ENCODE measurements around the gene HOXA4. TPM values are rescaled to one million over a fixed set of nuclear protein-coding genes. Genes with fewer than 3 reads are reported as not detected.

HOXA4 gene
- total RNA-seq, result not detected

DNA sequence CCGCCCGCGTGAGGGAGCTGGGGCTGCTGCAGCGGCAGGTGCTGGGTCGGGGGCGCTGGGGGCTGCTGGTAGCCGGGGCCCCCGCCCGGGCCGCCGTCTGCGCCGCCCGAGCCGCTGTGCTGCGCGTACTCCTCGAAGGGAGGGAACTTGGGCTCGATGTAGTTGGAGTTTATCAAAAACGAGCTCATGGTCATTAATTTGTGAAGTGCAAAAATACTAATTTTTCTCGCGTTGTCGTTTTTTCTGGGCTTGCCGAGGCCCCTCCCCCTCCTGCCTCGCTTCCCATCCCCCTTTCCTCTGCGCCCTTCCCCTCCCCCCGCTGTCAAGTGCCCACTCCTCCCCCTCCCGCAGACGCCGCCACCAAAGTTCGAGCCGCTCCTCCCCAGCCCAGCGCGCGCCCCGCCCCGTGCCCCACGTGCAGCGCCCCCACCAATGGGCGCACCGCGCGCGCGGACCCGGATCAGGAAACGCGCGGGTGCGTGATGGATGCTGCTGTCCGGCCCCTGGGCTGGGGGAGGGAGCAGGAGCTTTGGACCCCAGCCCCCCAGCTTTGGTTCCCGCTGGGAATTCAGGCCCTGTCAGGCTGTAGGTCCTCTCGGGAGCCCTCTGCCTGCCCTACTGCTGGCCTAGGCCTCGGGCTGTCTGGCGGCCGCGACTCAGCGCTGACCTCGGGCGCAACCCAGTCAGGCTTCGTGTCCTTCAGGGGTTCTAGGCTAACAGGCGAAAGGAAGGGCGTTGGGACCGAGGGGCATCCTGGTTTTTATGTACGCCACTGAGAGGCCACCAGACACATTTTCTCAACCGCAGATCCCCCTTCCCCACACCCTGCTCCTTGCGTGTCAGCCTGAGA, at the start of gene HOXA4:
Gene HOXA4, minus strand, starts transcription at position 218 of the 850 bp plus-strand sequence. Its CDS starts 24 bp downstream, at position 194.
- CTCF ChIA-PET, result interaction anchor here (1.2 to 2.1 kb wide), 3 partner anchors 13 to 34 kb away, joined by 3 to 6 read pairs (median 3); partner anchors contain the start of gene HOXA5
- Mint-ChIP-seq H3K4me1 (ENCODE audit: low read depth) (peaks cover 18% of the 10 kb centered on the region), H3K27ac (no peak within 1 kb of the TSS), H3K27me3 (ENCODE audit: low read depth) (peaks cover 51% of the 10 kb centered on the region), H3K36me3 (ENCODE audit: low read depth) (no peaks in the 10 kb centered on the region), H3K4me3 (peak within 1 kb of the TSS; percentile 57), H3K9me3 (ENCODE audit: insufficient read depth) (no peaks in the 10 kb centered on the region)
- DNase-seq, result peak; percentile 72
- POLR2A ChIA-PET, result interaction anchor here (1.0 kb wide), 1 partner anchor 9 kb away, joined by 3 read pairs; no protein-coding TSS in a partner anchor
- ATAC-seq, result peak; percentile 93

DNA sequence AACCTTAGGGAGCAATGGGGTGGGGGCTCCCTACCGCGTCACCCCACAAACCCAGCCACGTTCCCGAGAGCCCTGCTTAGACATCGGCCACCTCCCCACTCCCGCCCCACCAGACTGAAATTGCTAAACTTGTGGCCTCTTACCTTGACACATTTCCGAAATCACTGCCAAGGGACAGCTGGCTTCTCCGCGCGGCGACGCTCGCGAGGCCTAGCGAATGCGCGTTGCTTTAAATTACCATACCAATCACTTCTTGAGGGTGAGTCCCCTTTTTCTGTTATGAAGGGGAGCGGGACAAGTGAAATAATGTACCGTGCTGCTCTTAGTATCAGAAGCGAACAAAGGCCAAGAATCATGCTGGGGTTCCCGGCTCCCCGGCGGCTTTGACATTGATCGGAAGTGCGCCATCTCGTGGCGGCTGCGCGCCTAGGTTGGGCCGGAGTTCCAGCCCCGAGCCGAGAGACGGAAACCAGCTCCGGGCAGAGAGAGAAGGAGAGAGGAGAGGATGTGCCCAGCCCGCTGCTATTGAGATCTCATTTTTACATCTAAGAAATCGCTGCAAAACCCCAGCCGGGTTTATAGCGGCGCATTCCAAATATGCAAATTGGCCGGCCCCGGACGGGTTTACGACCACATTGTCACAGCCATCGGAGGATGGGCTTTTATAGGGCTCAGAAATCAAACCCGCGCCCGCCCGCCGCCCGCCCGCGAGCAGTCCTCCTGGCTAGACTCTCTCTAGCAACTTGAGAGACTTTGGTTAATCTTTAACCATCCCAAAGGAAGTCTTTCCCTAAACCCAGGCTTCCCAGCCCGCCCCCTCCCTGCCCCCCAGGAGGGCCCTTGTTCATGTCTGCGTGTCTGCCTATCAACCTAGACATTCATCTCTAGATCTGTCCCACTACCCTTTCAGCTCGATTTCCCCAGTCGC, 49.2 kb upstream of the HOXA4 start:
- DNase-seq, result peak; percentile 62
- Mint-ChIP-seq H3K9me3 (ENCODE audit: insufficient read depth) (no peaks in the 10 kb centered on the region), H3K27me3 (ENCODE audit: low read depth) (peaks cover 63% of the 10 kb centered on the region), H3K4me1 (ENCODE audit: low read depth) (peaks cover 15% of the 10 kb centered on the region), H3K36me3 (ENCODE audit: low read depth) (peaks cover 5% of the 10 kb centered on the region), H3K27ac (no peak overlapping the region), H3K4me3 (no peak overlapping the region)
- ATAC-seq, result peak; percentile 59
- POLR2A ChIA-PET, result no interaction called here
- CTCF ChIA-PET, result interaction anchor here (0.6 to 2.8 kb wide), 18 partner anchors 9 to 862 kb away, joined by 3 to 25 read pairs (median 4); no protein-coding TSS in a partner anchor

GRCh38 chr7:27179030-27179429, 48.5 kb upstream of the HOXA4 start:
- POLR2A ChIA-PET, result no interaction called here
- CTCF ChIA-PET, result interaction anchor here (1.2 to 2.8 kb wide), 10 partner anchors 9 to 496 kb away, joined by 4 to 25 read pairs (median 6); no protein-coding TSS in a partner anchor

GRCh38 chr7:27178366-27178765, 47.8 kb upstream of the HOXA4 start:
- no peak for ATAC-seq
- no peak overlapping the region for H3K4me3 Mint-ChIP-seq
- POLR2A ChIA-PET, result no interaction called here
- H3K27me3 Mint-ChIP-seq (ENCODE audit: low read depth), result peaks cover 57% of the 10 kb centered on the region
- H3K9me3 Mint-ChIP-seq (ENCODE audit: insufficient read depth), result no peaks in the 10 kb centered on the region
- DNase-seq, result no peak
- no peak overlapping the region for H3K27ac Mint-ChIP-seq
- H3K4me1 Mint-ChIP-seq (ENCODE audit: low read depth), result peaks cover 7% of the 10 kb centered on the region
- H3K36me3 Mint-ChIP-seq (ENCODE audit: low read depth), result peaks cover 3% of the 10 kb centered on the region
- CTCF ChIA-PET, result interaction anchor here (1.2 to 2.8 kb wide), 4 partner anchors 11 to 495 kb away, joined by 4 to 25 read pairs (median 14); no protein-coding TSS in a partner anchor

More at GRCh38 chr7:27179030-27179429, 48.5 kb upstream of the HOXA4 start:
- Mint-ChIP-seq H3K4me3 (no peak overlapping the region), H3K27me3 (ENCODE audit: low read depth) (peaks cover 62% of the 10 kb centered on the region), H3K9me3 (ENCODE audit: insufficient read depth) (no peaks in the 10 kb centered on the region), H3K27ac (no peak overlapping the region), H3K4me1 (ENCODE audit: low read depth) (peaks cover 10% of the 10 kb centered on the region), H3K36me3 (ENCODE audit: low read depth) (peaks cover 3% of the 10 kb centered on the region)
- DNase-seq (no peak), ATAC-seq (no peak)

DNA sequence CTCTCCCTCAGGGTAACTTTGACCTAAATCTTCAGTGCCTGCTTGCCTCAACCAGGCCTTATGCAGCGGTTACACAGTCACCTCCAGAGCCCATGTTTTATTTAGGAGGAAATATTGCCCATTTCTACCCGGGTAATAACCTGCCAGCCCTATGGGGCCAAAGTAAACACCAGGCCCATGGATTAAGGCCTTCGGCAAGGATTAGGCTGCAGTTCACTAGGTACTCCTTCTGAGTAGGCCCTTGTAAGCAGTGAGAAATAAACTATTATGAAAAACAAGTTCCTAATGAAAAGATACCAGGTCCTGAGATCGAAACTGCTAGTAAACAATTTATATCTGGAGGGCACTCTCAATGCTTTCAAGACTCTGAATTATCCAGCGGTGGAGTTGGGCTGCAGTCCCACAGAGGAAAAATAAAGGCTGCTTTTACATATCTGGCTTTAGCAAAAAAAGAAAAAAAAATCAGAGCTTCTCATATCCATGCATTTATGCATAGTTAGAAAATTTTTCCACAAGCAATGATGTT, 47.3 kb upstream of the HOXA4 start:
- no peaks in the 10 kb centered on the region for H3K9me3 Mint-ChIP-seq (ENCODE audit: insufficient read depth)
- H3K27ac Mint-ChIP-seq, result no peak overlapping the region
- CTCF ChIA-PET, result interaction anchor here (0.7 to 2.8 kb wide), 3 partner anchors 12 to 18 kb away, joined by 3 to 23 read pairs (median 6); no protein-coding TSS in a partner anchor
- H3K36me3 Mint-ChIP-seq (ENCODE audit: low read depth), result peaks cover 3% of the 10 kb centered on the region
- no peak overlapping the region for H3K4me3 Mint-ChIP-seq
- ATAC-seq (no peak), DNase-seq (no peak)
- peaks cover 55% of the 10 kb centered on the region for H3K27me3 Mint-ChIP-seq (ENCODE audit: low read depth)
- POLR2A ChIA-PET, result no interaction called here
- H3K4me1 Mint-ChIP-seq (ENCODE audit: low read depth), result peaks cover 7% of the 10 kb centered on the region

DNA sequence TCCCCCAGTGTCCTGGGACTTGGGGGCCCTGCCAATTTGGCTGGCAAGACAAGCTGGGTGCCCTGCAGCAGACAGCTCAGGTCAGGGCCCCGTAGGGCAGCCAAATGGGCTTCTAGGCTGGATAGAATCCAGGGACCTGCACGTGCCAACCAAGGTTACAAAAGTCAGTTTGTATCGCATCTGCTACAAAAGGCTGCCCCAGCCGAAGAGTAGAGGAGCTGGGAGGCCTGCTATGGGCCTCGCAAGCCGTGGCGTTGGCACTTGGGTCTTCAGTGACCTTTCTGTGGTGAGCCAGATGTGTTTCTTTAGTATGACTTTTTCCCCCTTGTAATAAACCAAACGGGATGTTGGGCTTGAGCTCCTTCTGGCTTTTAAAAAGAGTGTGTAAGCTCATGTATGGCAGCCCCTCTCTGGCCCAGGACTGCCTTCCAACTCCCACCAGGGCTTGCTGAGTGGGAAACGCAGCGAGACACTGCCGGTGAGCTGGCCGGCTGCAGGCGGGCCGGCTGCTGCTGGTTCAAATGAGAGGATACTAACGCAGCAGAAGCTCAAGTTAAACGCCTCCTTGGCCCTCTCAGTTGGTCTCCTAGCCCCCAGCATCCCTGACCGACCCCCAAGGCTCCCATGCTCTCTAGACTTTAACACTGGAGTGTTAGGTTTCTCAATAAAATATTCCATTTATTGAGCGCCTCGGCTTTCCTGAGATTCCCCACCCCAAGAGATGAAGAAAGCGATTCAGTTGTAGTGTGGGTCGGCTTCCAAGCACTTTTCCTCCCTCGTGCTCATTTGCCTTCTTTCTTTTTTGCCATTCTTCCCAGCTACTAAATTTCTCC, 46.6 kb upstream of the HOXA4 start:
- Mint-ChIP-seq H3K36me3 (ENCODE audit: low read depth) (peaks cover 3% of the 10 kb centered on the region), H3K9me3 (ENCODE audit: insufficient read depth) (no peaks in the 10 kb centered on the region), H3K27me3 (ENCODE audit: low read depth) (peaks cover 54% of the 10 kb centered on the region), H3K4me3 (no peak overlapping the region), H3K27ac (no peak overlapping the region), H3K4me1 (ENCODE audit: low read depth) (peaks cover 9% of the 10 kb centered on the region)
- ChIA-PET CTCF (interaction anchor here (0.6 to 2.4 kb wide), 5 partner anchors 13 to 452 kb away, joined by 3 to 13 read pairs (median 3); no protein-coding TSS in a partner anchor), POLR2A (no interaction called here)
- DNase-seq, result no peak
- no peak for ATAC-seq

GRCh38 chr7:27176524-27176845, 45.9 kb upstream of the HOXA4 start:
- POLR2A ChIA-PET, result no interaction called here

DNA sequence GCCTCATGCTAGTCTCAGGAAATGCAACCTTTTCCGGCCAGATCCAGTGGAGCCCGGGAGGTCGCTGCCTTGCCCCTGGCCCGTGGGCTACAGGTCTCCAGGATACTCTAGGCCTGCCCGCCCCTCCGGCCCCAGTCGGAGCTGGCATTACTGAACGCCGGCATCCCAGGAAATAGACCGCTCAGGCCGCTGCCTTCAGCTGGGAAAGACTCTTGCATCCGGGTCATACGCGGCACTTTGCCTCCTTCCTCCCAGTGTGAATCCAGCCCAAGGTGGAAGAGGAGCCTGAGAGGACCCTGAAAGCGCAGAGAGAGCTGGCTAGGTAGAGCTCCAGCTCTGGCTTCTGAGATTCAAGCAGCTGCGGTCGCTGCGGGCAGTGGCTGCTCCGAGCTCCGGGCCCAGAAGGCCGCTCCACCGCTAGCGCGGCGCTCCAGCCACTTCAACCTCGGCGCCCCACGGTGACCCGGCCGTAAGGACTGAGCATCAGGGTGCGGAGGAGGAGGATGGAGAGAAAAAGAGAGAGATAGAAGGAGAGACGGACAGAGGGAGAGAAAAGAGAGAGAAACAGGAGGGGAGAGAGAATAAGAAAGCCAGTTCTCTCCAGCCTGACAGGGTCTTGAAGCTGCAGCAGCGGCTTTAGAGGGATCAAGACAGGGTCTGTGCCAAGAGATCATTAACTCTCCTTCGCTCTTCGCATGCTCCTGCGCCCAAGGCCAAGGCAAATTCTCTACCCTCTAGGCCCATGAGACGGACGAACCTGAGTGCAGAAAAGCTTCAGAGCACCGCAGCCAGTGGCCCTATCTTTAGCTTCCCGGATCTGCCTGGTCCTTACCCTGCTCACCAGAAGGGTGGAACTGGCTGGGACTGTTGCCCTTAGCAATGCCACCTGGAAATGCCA, 45.3 kb upstream of the HOXA4 start:
- no peak for DNase-seq
- Mint-ChIP-seq H3K4me3 (no peak overlapping the region), H3K27me3 (ENCODE audit: low read depth) (peaks cover 56% of the 10 kb centered on the region), H3K9me3 (ENCODE audit: insufficient read depth) (no peaks in the 10 kb centered on the region), H3K4me1 (ENCODE audit: low read depth) (peaks cover 15% of the 10 kb centered on the region), H3K36me3 (ENCODE audit: low read depth) (peaks cover 7% of the 10 kb centered on the region), H3K27ac (no peak overlapping the region)
- ATAC-seq, result no peak
- ChIA-PET CTCF (interaction anchor here (0.9 to 2.4 kb wide), 4 partner anchors 15 to 494 kb away, joined by 3 to 13 read pairs (median 4); no protein-coding TSS in a partner anchor), POLR2A (no interaction called here)

More at GRCh38 chr7:27176524-27176845, 45.9 kb upstream of the HOXA4 start:
- H3K27ac Mint-ChIP-seq, result no peak overlapping the region
- ATAC-seq (no peak), DNase-seq (no peak)
- H3K36me3 Mint-ChIP-seq (ENCODE audit: low read depth), result peaks cover 7% of the 10 kb centered on the region
- H3K4me3 Mint-ChIP-seq, result no peak overlapping the region
- no peaks in the 10 kb centered on the region for H3K9me3 Mint-ChIP-seq (ENCODE audit: insufficient read depth)
- CTCF ChIA-PET, result interaction anchor here (0.9 to 2.4 kb wide), 4 partner anchors 16 to 495 kb away, joined by 3 to 13 read pairs (median 4); no protein-coding TSS in a partner anchor
- H3K27me3 Mint-ChIP-seq (ENCODE audit: low read depth), result peaks cover 56% of the 10 kb centered on the region
- H3K4me1 Mint-ChIP-seq (ENCODE audit: low read depth), result peaks cover 14% of the 10 kb centered on the region

DNA sequence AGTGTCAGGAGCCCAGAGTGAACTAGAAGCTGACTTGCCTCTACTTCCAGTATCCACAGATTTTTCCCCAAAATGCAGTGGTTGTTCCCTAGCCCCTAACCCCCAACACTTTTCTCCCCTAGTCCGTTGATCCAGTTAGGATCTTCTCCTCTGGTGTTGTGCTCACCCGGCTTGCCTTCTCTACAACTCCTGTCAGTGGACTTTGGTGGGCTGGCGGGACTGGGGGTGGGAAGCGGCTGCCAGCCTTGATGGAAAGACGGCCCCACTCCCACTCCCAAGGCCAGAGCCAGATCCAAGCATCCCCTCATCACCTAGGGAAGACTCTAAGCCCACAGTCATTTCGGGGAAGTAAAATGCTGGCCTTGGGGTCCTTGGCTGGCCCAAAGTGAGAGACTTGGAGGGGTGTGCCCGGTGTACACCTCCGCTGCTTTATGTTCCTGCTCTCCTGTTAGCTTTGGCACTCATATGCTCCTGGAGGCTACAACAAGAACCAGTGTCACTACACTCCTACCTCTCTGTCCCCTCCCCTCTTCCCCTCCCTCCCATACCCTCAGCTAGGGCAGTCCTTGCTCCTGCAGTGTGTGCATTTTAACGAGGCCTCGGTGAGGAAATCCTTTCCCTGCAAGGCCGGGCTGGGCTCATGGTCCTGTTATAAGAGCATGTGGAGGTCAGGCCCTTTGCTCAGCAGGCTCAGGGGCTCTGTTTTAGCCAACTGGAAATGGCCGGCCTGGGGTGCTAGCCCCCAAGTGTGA, 44.5 kb upstream of the HOXA4 start:
- peaks cover 7% of the 10 kb centered on the region for H3K36me3 Mint-ChIP-seq (ENCODE audit: low read depth)
- H3K4me3 Mint-ChIP-seq, result peak overlapping the region; percentile 28
- DNase-seq (no peak), ATAC-seq (no peak)
- POLR2A ChIA-PET, result no interaction called here
- no peak overlapping the region for H3K27ac Mint-ChIP-seq
- peaks cover 13% of the 10 kb centered on the region for H3K4me1 Mint-ChIP-seq (ENCODE audit: low read depth)
- H3K27me3 Mint-ChIP-seq (ENCODE audit: low read depth), result peaks cover 59% of the 10 kb centered on the region
- H3K9me3 Mint-ChIP-seq (ENCODE audit: insufficient read depth), result no peaks in the 10 kb centered on the region
- CTCF ChIA-PET, result interaction anchor here (1.0 to 2.4 kb wide), 3 partner anchors 14 to 21 kb away, joined by 4 to 13 read pairs (median 5); no protein-coding TSS in a partner anchor
